Osteoblast (primary cell): ENCODE results near the gene PAOX. TPM values are rescaled to one million over a fixed set of nuclear protein-coding genes. Genes with fewer than 3 reads are reported as not detected.
A peak's percentile ranks its signal among the peaks of the same experiment; 100 is the strongest.

Experiments used
- DNase-seq: peaks from one replicate; pipeline ENCODE4 v3.0.0; 2011; ENCODE audit warnings: low spot score, mixed read lengths; ENCODE audit not compliant: insufficient read length; ENCODE audit errors: missing footprints
- H2AFZ ChIP-seq: 2 replicates; pipeline ENCODE4 v1.6.0; 2011; ENCODE audit warnings: mild to moderate bottlenecking, low read length
- H3K27ac ChIP-seq: 2 replicates; pipeline ENCODE4 v1.5.1; 2011; ENCODE audit warnings: mild to moderate bottlenecking, low read depth, low read length, moderate library complexity
- H3K27me3 ChIP-seq: 2 replicates; pipeline ENCODE4 v1.6.0; 2012; ENCODE audit warnings: mild to moderate bottlenecking, control low read depth, inconsistent platforms, low read length, moderate library complexity; ENCODE audit not compliant: insufficient read depth
- H3K36me3 ChIP-seq: 2 replicates; pipeline ENCODE4 v1.5.1; 2011; ENCODE audit warnings: mild to moderate bottlenecking, low read length, control low read depth, moderate library complexity; ENCODE audit not compliant: insufficient read depth
- H3K4me1 ChIP-seq: 2 replicates; pipeline ENCODE4 v1.5.1; 2011; ENCODE audit warnings: mild to moderate bottlenecking, low read length, control low read depth, moderate library complexity; ENCODE audit not compliant: insufficient read depth
- H3K4me2 ChIP-seq: 2 replicates; pipeline ENCODE4 v1.6.0; 2011; ENCODE audit warnings: mild to moderate bottlenecking, low read length; ENCODE audit not compliant: insufficient read depth
- H3K4me3 ChIP-seq: fragments of 200-600 bp; sonication (generic); 3 replicates; pipeline ENCODE4 v1.5.1; 2012; ENCODE audit warnings: mild to moderate bottlenecking, low read length, inconsistent platforms; ENCODE audit not compliant: insufficient read depth
- H3K79me2 ChIP-seq: 2 replicates; pipeline ENCODE4 v1.6.0; 2012; ENCODE audit warnings: mild to moderate bottlenecking, low read length, control low read depth, inconsistent platforms; ENCODE audit not compliant: insufficient read depth
- H3K9me3 ChIP-seq: 2 replicates; pipeline ENCODE4 v1.5.1; 2011; ENCODE audit warnings: low read depth, low read length, control low read depth
- H4K20me1 ChIP-seq: 2 replicates; pipeline ENCODE4 v1.6.0; 2012; ENCODE audit warnings: mild to moderate bottlenecking, low read length, control low read depth; ENCODE audit not compliant: insufficient read depth
- small RNA-seq: library from RNA; depleted of rRNA; stranded (forward); fragments of <200 nt; gene quantifications from one replicate; pipeline ENCODE3, GENCODE V24; 2012
- total RNA-seq: library from RNA; depleted of rRNA; stranded (reverse); fragments of >200 nt; gene quantifications from 2 replicates; pipeline ENCODE4 v1.2.3, GENCODE V29; 2012
- TF ChIP-seq, protein P1 (sequence below): IDR thresholded peaks from 2 replicates; pipeline ENCODE4 v1.5.1; 2011; ENCODE audit warnings: mild to moderate bottlenecking, low read depth, low read length, moderate library complexity; ENCODE audit errors: extremely low read depth

Gene PAOX
- total RNA-seq, 1 donor = 7.6 TPM

DNA sequence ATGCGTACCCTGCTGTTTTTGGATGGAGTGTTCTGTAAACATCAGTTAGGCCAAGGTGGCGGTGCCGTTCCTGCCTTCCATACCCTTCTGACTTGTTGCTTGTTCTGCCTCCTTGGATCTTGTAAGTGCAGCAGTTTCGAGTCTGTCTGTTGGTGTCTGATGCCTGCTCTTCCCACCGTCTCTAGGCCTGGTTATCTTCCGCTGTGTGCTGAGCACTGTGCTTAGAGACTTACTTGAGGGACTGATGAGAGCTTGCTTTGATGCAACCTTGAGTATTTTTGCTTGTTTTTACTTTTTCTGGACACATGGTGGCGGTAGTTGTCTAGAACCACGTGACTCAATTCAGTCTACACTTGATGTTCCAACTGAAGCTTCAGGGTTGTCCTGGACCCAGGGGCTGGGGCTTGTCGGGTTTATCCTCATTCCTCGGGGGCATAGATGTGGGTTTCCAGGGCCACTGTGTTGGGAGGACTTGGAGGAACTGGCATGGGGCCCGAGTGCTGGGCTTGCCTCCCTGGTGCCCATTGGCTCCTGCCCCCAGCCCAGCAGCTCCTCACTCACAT lies 59.7 kb downstream of the PAOX start:
- peaks cover 20% of the 10 kb centered on the region for H4K20me1 ChIP-seq
- peak; percentile 91 for DNase-seq
- TF ChIP-seq, protein P1, sequence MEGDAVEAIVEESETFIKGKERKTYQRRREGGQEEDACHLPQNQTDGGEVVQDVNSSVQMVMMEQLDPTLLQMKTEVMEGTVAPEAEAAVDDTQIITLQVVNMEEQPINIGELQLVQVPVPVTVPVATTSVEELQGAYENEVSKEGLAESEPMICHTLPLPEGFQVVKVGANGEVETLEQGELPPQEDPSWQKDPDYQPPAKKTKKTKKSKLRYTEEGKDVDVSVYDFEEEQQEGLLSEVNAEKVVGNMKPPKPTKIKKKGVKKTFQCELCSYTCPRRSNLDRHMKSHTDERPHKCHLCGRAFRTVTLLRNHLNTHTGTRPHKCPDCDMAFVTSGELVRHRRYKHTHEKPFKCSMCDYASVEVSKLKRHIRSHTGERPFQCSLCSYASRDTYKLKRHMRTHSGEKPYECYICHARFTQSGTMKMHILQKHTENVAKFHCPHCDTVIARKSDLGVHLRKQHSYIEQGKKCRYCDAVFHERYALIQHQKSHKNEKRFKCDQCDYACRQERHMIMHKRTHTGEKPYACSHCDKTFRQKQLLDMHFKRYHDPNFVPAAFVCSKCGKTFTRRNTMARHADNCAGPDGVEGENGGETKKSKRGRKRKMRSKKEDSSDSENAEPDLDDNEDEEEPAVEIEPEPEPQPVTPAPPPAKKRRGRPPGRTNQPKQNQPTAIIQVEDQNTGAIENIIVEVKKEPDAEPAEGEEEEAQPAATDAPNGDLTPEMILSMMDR = peak; percentile 48
- no peaks in the 10 kb centered on the region for H3K9me3 ChIP-seq
- no peak overlapping the region for H3K4me3 ChIP-seq
- H3K79me2 ChIP-seq = no peaks in the 10 kb centered on the region
- H3K4me2 ChIP-seq = no peak overlapping the region
- no peak overlapping the region for H2AFZ ChIP-seq
- H3K4me1 ChIP-seq = no peaks in the 10 kb centered on the region
- H3K27me3 ChIP-seq = no peaks in the 10 kb centered on the region
- no peak overlapping the region for H3K27ac ChIP-seq
- H3K36me3 ChIP-seq = no peaks in the 10 kb centered on the region

DNA sequence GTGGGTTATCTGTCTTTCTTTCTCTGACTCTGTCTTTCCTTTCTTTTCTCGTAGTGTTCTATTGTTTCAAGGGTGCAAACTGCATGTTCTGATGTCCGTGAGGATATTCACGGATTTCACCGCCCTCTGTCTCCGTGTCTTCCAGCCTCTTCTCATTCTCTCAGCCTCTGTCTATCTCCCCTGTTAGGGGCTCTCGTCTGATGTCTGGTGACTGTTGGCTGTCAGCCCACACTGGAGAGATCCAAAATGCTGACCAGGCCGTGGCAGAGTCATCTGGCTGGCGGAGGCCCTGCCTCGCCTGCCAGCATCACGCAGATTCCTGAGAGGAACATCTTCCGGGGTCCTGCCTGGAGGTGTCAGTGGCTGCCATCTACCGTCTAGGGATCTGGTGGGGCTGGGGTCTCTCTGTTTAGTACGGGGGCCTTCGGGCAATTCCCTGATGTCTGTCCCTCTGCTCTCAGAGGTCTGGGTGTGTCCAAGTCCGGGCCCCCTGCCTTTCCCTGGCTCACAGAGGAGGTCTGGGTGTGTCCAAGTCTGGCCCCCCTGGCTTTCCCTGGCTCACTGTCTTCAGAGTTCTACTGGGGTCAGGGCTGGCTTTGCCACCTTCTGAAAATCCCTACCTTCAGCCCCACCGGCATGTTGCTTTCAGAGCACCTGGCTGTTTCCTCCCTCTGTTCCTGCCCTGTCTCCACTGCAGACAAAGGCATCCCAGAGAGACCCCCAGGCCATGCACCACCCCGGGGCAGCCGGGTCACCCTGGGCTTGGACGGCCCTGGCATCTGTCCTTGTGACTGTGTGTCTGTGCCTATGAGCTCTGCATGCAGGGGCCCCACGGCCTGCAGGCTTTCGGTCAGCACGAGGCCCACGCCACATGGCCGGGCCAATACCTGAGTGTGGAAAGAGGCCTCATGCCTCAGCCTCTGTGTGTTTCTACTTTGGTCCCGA lies 60.7 kb downstream of the PAOX start:
- no peaks in the 10 kb centered on the region for H3K79me2 ChIP-seq
- no peak overlapping the region for H3K27ac ChIP-seq
- no peak overlapping the region for H2AFZ ChIP-seq
- TF ChIP-seq, protein P1 = no peak
- H3K9me3 ChIP-seq = no peaks in the 10 kb centered on the region
- peak; percentile 80 for DNase-seq
- no peaks in the 10 kb centered on the region for H3K27me3 ChIP-seq
- no peak overlapping the region for H3K4me2 ChIP-seq
- H4K20me1 ChIP-seq = peaks cover 20% of the 10 kb centered on the region
- H3K4me1 ChIP-seq = no peaks in the 10 kb centered on the region
- H3K36me3 ChIP-seq = no peaks in the 10 kb centered on the region
- H3K4me3 ChIP-seq = no peak overlapping the region

DNA sequence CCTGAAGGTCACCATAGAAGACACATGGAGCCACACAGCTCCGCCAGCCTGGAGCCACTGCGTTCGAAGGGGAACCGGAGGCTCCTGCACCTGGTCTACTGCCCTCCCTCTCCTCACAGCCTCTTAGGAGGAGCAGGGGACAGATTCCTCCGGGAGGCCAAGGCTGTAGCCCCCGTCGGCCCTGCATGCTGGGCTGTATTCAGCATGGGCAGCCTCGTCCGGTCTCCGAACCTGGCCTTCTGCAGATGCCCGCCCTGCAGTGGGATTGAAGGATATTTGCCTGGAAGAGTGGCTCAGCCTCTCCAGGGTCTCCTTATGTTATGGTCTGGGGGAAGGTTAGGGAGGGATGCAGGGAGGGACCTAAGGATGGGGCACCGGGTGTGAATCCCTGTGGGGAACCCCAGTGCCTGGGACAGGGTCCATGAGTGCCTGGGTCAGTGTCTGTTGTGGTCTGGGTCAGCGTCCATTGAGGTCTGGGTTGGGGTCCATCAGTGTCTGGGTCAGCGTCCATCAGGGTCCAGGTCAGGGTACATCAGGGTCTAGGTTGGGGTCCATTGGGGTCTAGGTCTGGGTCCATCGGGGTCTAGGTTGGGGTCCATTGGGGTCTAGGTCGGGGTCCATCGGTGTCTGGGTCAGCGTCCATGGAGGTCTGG lies 61.7 kb downstream of the PAOX start:
- no peaks in the 10 kb centered on the region for H3K4me1 ChIP-seq
- DNase-seq = peak; percentile 47
- TF ChIP-seq, protein P1 = no peak
- H3K4me3 ChIP-seq = no peak overlapping the region
- H3K27me3 ChIP-seq = no peaks in the 10 kb centered on the region
- no peaks in the 10 kb centered on the region for H3K79me2 ChIP-seq
- H3K9me3 ChIP-seq = no peaks in the 10 kb centered on the region
- no peak overlapping the region for H3K27ac ChIP-seq
- no peak overlapping the region for H3K4me2 ChIP-seq
- H2AFZ ChIP-seq = no peak overlapping the region
- no peaks in the 10 kb centered on the region for H3K36me3 ChIP-seq
- peaks cover 20% of the 10 kb centered on the region for H4K20me1 ChIP-seq

Small RNAs within 50 kb of the gene (small RNA-seq; reads per million reads assigned to genes)
- gene AL360181.4 = not detected
- gene BANF1P2 = not detected
- 0.37 reads per million for gene MIR3944

Other genes with a start within 250 kb of the PAOX start
- under 0.01 TPM in 1 of 2 replicates, not detected in the other for gene KNDC1, start 219.0 kb upstream of the PAOX start, total RNA-seq
- gene UTF1, start 149.0 kb upstream of the PAOX start, total RNA-seq = not detected in 2 replicates
- not detected in 2 replicates for gene VENTX, start 141.4 kb upstream of the PAOX start, total RNA-seq
- gene ADAM8, start 102.4 kb upstream of the PAOX start, total RNA-seq = 1.2 and 2.2 TPM in 2 replicates
- gene TUBGCP2, start 70.4 kb upstream of the PAOX start, total RNA-seq = 60.8 and 63.6 TPM in 2 replicates
- gene ZNF511, start 70.3 kb upstream of the PAOX start, total RNA-seq = 20.9 and 24.6 TPM in 2 replicates
- gene CALY, start 42.4 kb upstream of the PAOX start, total RNA-seq = not detected in 2 replicates
- gene PRAP1, start 31.9 kb upstream of the PAOX start, total RNA-seq = not detected in 2 replicates
- gene FUOM, start 21.2 kb upstream of the PAOX start, total RNA-seq = 5.1 and 6.5 TPM in 2 replicates
- 55.4 and 56.1 TPM in 2 replicates for gene ECHS1, start 5.9 kb upstream of the PAOX start, total RNA-seq
- 28.3 and 31.5 TPM in 2 replicates for gene MTG1, start 14.9 kb downstream of the PAOX start, total RNA-seq
- under 0.01 TPM in 2 replicates for gene SPRN, start 45.4 kb downstream of the PAOX start, total RNA-seq
- 5.1 and 5.6 TPM in 2 replicates for gene SCART1, start 74.7 kb downstream of the PAOX start, total RNA-seq
- 1.5 and 1.8 TPM in 2 replicates for gene CYP2E1, start 148.1 kb downstream of the PAOX start, total RNA-seq
- 0.72 TPM in 1 of 2 replicates, not detected in the other for gene SYCE1, start 186.3 kb downstream of the PAOX start, total RNA-seq
- gene FRG2B, start 247.5 kb downstream of the PAOX start, total RNA-seq = not detected in 2 replicates